HG02759 (cell line): ENCODE measurements around the gene SAMSN1.

Experiments
- ATAC-seq: cut with Tn5 transposase; IDR thresholded peaks from one replicate; pipeline ENCODE4 v1.9.1; 2021; ENCODE audit warnings: mild to moderate bottlenecking, moderate library complexity; ENCODE audit not compliant: unreplicated experiment

SAMSN1 gene

DNA sequence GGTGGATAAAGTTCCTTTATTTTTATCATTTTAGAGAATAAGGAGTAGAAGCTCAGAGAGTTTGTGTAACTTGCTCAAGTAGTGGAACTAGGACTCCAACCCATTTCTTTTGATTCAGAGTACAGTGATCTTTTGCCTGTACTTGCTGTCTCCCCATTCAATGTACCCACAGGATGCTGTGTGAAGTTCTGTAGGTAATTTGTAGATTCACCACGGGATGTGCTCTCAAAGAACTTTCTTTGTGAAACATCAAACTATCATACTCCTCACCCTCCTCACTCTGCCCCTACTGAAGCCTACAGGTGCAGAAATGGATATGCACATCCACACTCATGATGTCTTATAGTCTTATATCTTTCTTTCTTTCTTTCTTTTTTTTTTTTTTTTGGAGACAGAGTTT lies 97.3 kb downstream of the SAMSN1 start:
- no peak for ATAC-seq

DNA sequence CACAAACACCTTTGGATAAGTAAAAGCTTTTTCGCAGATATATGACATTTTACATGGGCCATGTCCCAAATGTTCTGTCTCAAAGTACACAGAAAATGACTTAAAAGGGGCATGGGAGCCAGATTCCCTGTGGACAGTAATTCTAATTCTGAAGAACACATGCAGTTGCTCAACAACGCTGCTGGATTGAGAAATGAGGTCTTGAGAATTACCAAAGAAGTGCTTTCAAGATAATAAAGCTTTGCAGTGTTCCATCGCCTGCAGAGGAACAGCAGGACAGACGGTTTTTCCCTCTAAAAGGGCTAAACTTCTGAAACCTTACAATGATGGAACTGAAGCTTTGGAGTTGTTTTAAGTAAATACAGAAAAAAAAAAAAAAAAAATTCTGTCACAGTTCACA lies 107.9 kb downstream of the SAMSN1 start:
- no peak for ATAC-seq

DNA sequence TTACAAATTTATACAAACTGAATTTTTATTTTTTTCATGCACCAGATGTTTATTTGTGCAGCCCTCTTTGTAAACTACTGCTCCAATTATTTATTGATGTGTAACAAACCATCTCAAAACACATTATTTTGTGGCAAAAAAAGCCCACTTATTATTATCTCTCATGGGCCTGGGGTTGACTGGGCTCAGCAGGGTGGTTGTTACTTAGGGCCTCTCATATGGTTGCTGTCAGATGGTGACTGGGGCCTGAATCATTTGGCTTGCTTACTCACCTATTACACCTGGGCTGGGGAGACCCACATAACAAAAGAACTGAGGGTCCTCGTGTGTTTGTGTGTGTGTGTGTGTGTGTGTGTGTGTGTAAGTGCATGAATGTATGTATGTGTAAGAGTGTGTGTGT lies 110.7 kb downstream of the SAMSN1 start:
- no peak for ATAC-seq
